CD4-positive, alpha-beta T cell (primary cell): ENCODE data around the gene HECTD4. TPM values are rescaled to one million over a fixed set of nuclear protein-coding genes. Genes with fewer than 3 reads are reported as not detected.

Source experiments
- ATAC-seq: fragments of 200-7000 bp; cut with Tn5 transposase; one replicate; pipeline ENCODE4 v1.10.0; 2022; ENCODE audit warnings: mild to moderate bottlenecking; ENCODE audit not compliant: poor library complexity
- CTCF ChIA-PET: fragments of 350-600 bp; sonication (Branson Sonifier 250); formaldehyde crosslinking; loops from one replicate; lab custom pipeline; 2021; ENCODE audit warnings: antibody characterized with exemption, inconsistent platforms; lab: Charles Lee
- POLR2A ChIA-PET: fragments of 350-600 bp; sonication (Branson Sonifier 250); formaldehyde crosslinking; loops from one replicate; lab custom pipeline; 2021; ENCODE audit warnings: antibody characterized with exemption, inconsistent platforms; lab: Charles Lee
- DNase-seq, 14 experiments: peaks; one replicate each; pipeline ENCODE4 v3.0.0-alpha.2; 2013 to 2020; ENCODE audit warnings: mixed read lengths in 2 of 14
- H3K27ac ChIP-seq, 2 donors: one replicate each; pipeline versions ENCODE4 v1.5.1 to v1.7.0; 2013; ENCODE audit warnings: low read length in 2 of 2, low read depth in 1 of 2, mild to moderate bottlenecking in 1 of 2
- H3K27me3 ChIP-seq, 2 experiments: 1 replicate in 1 of 2; 2 replicates in 1 of 2; pipeline versions ENCODE4 v1.6.1 to v1.7.0; 2013; ENCODE audit warnings: low read length in 2 of 2, control low read depth in 1 of 2, mild to moderate bottlenecking in 1 of 2, moderate library complexity in 1 of 2; ENCODE audit not compliant: insufficient read depth in 2 of 2, control insufficient read depth in 1 of 2
- H3K36me3 ChIP-seq: one replicate; pipeline ENCODE4 v1.6.1; 2013; ENCODE audit warnings: low read length, control low read depth; ENCODE audit not compliant: insufficient read depth
- H3K4me1 ChIP-seq: one replicate; pipeline ENCODE4 v1.6.1; 2013; ENCODE audit warnings: low read length, control low read depth; ENCODE audit not compliant: insufficient read depth
- H3K4me3 ChIP-seq: one replicate; pipeline ENCODE4 v1.5.1; 2013; ENCODE audit warnings: mild to moderate bottlenecking, low read length, moderate library complexity
- H3K9me3 ChIP-seq, 2 experiments: 1 replicate in 1 of 2; 2 replicates in 1 of 2; pipeline versions ENCODE4 v1.6.1 to v1.7.0; 2013; ENCODE audit warnings: low read length in 2 of 2, mild to moderate bottlenecking in 2 of 2, control low read depth in 1 of 2, moderate library complexity in 1 of 2; ENCODE audit not compliant: control insufficient read depth in 1 of 2, insufficient read depth in 1 of 2
- H3K27ac Mint-ChIP-seq: one replicate; pipeline ENCODE4 v1.8.0; 2020; ENCODE audit warnings: mixed read lengths
- H3K27me3 Mint-ChIP-seq: one replicate; pipeline ENCODE4 v1.8.0; 2021; ENCODE audit warnings: mixed read lengths
- H3K36me3 Mint-ChIP-seq: one replicate; pipeline ENCODE4 v1.8.0; 2021; ENCODE audit warnings: low read depth, mixed read lengths
- H3K4me1 Mint-ChIP-seq: one replicate; pipeline ENCODE4 v1.8.0; 2021; ENCODE audit warnings: low read depth, mixed read lengths
- H3K4me3 Mint-ChIP-seq: one replicate; pipeline ENCODE4 v1.8.0; 2020; ENCODE audit warnings: mild to moderate bottlenecking, mixed read lengths
- H3K9me3 Mint-ChIP-seq: one replicate; pipeline ENCODE4 v1.8.0; 2020; ENCODE audit warnings: mixed read lengths
- intact Hi-C, 2 experiments: fragments of 100-400 bp; cut with DNase I in 1 of 2; cut with micrococcal nuclease in 1 of 2; formaldehyde crosslinking; loops; one replicate each; pipeline versions ENCODE4 v1.15.1 to v1.9.0; 2023 to 2025; cut with DNase I, micrococcal nuclease
- total RNA-seq, 174 experiments: library from RNA in 2 of 174; stranded (reverse) in 2 of 174; gene quantifications; one replicate each; pipeline ENCODE4 v1.2.3 and lab custom pipeline; 2021 to 2026
- TF ChIP-seq, protein P1 (sequence below): fragments of 200-600 bp; IDR thresholded peaks from one replicate; pipeline ENCODE4 v1.8.0; 2022; ENCODE audit warnings: antibody characterized with exemption, mild to moderate bottlenecking

Gene HECTD4
- total RNA-seq, 2 experiments from 2014 or later = 40.2 to 43.3 TPM

DNA sequence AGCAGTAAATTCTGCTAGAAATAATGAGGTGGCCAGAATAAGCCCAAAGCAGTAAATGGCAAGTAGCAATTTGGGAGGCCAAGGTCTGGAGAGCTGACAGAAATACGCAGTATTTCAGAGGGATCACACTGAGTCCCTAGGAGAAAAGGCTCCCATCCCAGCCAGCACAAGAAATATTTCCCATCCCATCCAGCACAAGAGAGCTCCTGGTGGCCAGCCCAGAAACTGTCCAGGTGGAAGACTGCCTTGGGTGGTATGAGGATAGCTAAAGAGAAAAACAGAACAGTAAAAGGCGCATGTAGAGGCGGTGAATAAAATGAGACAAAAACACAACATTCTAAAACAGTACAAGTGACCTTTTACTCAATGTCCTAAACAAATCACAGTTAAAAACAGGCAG lies 120.7 kb downstream of the HECTD4 start:
- Mint-ChIP-seq H3K36me3 (peaks cover 73% of the 10 kb centered on the region), H3K4me3 (no peak overlapping the region), H3K9me3 (no peaks in the 10 kb centered on the region), H3K4me1 (no peaks in the 10 kb centered on the region), H3K27ac (no peak overlapping the region), H3K27me3 (no peaks in the 10 kb centered on the region)
- Histone ChIP-seq H3K4me3 (no peak overlapping the region), H3K9me3 (no peaks in the 10 kb centered on the region), H3K27ac (no peak overlapping the region), H3K27me3 (no peaks in the 10 kb centered on the region), H3K4me1 (no peaks in the 10 kb centered on the region), H3K36me3 (peaks cover 40% of the 10 kb centered on the region)
- no peak for ATAC-seq
- POLR2A ChIA-PET = interaction anchor here (0.7 kb wide), 1 partner anchor 126 kb away, joined by 4 read pairs; no protein-coding TSS in a partner anchor
- intact Hi-C loops = no loop called here
- TF ChIP-seq, protein P1, sequence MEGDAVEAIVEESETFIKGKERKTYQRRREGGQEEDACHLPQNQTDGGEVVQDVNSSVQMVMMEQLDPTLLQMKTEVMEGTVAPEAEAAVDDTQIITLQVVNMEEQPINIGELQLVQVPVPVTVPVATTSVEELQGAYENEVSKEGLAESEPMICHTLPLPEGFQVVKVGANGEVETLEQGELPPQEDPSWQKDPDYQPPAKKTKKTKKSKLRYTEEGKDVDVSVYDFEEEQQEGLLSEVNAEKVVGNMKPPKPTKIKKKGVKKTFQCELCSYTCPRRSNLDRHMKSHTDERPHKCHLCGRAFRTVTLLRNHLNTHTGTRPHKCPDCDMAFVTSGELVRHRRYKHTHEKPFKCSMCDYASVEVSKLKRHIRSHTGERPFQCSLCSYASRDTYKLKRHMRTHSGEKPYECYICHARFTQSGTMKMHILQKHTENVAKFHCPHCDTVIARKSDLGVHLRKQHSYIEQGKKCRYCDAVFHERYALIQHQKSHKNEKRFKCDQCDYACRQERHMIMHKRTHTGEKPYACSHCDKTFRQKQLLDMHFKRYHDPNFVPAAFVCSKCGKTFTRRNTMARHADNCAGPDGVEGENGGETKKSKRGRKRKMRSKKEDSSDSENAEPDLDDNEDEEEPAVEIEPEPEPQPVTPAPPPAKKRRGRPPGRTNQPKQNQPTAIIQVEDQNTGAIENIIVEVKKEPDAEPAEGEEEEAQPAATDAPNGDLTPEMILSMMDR = no peak
- no peak for DNase-seq
- CTCF ChIA-PET = no interaction called here

DNA sequence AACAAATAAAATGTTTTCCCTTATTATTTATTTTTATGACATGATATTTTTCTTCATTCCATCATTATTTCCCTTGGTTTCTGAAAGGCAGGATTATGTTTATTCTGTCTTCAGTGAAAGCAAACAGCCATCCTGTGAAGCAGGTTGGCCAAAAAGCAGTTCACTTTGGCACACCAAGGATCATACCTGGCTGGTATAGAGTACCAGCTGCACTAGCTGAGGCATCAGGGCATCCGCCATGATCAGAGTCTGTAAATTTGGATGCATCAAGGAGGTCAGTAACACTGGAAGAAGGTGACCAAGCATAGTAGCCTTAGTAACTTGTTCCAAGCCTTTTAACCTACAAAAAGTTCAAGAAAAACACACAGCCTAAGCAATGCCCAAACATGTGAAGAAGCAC lies 123.3 kb downstream of the HECTD4 start:
- Histone ChIP-seq H3K36me3 (peaks cover 52% of the 10 kb centered on the region), H3K27ac (no peak overlapping the region), H3K9me3 (no peaks in the 10 kb centered on the region), H3K4me1 (no peaks in the 10 kb centered on the region), H3K4me3 (no peak overlapping the region), H3K27me3 (no peaks in the 10 kb centered on the region)
- H3K27me3 Mint-ChIP-seq = no peaks in the 10 kb centered on the region
- TF ChIP-seq, protein P1 = no peak
- no peaks in the 10 kb centered on the region for H3K9me3 Mint-ChIP-seq
- peaks cover 75% of the 10 kb centered on the region for H3K36me3 Mint-ChIP-seq
- intact Hi-C loops = no loop called here
- DNase-seq = no peak
- H3K4me1 Mint-ChIP-seq = no peaks in the 10 kb centered on the region
- ChIA-PET POLR2A (no interaction called here), CTCF (no interaction called here)
- no peak overlapping the region for H3K27ac Mint-ChIP-seq
- ATAC-seq = no peak
- H3K4me3 Mint-ChIP-seq = no peak overlapping the region

DNA sequence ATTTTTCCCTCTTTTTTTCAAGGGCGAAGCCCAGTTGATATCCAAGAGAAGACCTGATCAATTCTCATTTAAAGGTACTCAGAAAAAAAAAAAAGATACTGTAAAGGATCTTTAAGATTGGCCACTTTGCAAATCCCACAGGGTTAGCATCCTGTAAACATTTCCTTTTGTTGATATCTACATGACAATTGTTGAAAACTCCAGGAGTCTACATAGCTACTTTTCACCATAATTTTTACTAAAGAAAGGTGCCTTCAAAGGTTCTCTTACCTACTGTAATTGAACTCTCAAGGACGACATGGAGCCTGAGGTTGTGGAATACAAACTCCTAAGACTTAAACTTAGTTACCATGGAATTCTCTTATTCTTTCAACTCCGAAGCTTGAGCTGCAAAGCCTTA lies 125.5 kb downstream of the HECTD4 start:
- CTCF ChIA-PET = no interaction called here

More for the DNA sequence above, 125.5 kb downstream of the HECTD4 start:
- Histone ChIP-seq H3K9me3 (no peaks in the 10 kb centered on the region), H3K27ac (no peak overlapping the region), H3K4me1 (no peaks in the 10 kb centered on the region), H3K36me3 (peaks cover 65% of the 10 kb centered on the region), H3K4me3 (no peak overlapping the region), H3K27me3 (no peaks in the 10 kb centered on the region)
- Mint-ChIP-seq H3K4me1 (no peaks in the 10 kb centered on the region), H3K9me3 (no peaks in the 10 kb centered on the region), H3K36me3 (peaks cover 87% of the 10 kb centered on the region), H3K27ac (no peak overlapping the region), H3K4me3 (no peak overlapping the region), H3K27me3 (no peaks in the 10 kb centered on the region)
- TF ChIP-seq, protein P1 = no peak
- DNase-seq (no peak), ATAC-seq (no peak)
- POLR2A ChIA-PET = no interaction called here
- intact Hi-C loops = no loop called here
